Activated naive CD4-positive, alpha-beta T cell treated with anti-CD3 and anti-CD28 coated beads, Interleukin-2, amount 50 U/mL, for 16 hours (primary cell): ENCODE results near the gene EPHB1.

Source experiments
- DNase-seq: peaks from one replicate; pipeline ENCODE4 v3.0.0-alpha.2; 2020

The EPHB1 gene

DNA sequence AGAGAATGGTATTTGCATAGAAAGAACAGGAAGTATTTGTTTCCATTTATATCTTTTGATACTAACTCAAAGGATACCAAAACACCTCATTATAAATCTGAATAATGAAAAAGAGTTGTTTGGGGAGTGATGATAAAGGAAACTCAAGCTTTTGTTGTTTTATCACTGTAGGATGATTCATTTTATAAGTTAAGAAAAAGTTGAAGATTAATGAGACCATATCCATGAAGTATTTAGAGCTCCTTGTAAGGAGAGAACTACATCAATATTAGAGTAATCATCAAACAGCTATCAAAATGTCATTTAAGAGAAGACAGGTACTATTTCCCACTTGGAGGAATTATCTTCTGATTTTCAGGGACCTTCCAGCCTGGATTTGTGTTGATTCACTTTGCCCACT is 92.5 kb downstream of the EPHB1 start:
- DNase-seq: no peak

DNA sequence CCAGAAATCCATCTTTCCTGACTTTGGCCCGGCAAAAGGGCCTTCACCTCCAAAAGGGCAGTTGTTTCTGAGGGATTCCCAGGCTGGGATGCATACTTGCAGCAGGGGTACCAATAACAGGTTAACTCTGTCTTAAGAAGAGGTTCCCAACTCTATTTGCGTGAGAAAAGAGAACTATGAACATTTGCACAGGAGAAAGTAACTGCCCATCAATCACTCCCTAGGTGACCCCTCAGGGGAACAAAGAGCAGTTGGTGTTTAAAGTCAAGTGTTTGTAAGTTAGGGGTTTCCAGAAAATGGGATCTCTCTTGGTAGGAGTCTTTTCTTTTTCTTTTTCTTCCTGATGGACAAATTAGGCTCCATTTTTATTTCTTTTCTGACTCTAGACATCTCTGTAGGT is 97.3 kb downstream of the EPHB1 start:
- DNase-seq: no peak

DNA sequence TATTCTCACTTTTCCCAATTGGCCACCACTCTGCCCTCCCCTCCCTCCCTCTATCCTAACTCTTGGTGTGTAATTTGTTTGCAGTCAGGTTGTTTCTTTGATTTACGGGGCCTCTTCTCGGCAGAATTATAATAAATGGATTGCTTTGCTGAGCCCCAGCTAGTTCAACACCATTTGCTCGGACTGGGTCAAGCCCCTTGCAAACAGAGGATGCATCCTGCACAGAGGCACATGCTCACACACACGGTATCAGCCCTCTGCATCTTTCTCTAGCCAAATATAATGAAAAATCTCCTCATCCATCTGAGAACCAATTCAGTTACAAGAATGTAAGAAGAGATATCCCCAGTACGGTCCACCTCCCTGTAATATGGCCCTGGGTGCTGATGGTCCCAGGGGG is 97.7 kb downstream of the EPHB1 start:
- no peak for DNase-seq

DNA sequence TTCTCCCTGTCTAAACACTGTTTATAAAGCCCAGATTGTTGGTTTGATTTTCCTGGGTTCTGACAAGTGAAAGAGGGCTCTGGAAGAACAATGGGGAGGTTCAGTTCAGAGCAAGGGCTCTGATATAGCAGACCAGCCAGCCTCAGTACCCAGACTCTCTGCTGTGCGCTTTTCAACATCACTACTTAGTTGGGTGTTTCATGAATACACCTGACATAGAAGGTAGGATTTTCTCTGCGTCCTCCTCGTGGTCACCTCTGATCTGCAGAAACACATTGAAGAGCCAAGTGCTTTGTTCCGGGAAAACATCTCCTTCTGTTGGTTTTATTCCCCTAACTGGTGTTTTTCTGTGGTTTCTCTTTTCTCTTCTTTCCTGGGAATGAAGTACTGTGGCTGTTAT is 99.5 kb downstream of the EPHB1 start:
- no peak for DNase-seq

DNA sequence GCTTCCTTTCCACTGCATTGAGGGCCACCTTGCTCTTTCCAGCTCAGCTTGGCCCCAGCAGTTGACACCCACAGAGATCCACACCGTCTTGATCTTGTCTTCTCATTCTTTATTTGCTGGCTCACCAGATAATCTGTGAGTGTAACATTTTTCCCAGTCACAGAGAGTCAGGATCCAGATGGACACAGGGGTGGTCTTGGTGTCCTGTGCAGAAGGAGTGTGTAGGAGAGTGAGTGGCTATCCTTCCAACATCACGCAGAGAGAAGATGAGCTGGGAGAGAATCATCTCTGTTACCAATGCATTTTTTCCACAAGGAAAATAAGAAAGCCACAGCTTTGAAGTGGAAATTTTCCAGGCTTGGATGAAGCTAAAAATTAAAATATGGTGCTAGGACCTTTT is 100.1 kb downstream of the EPHB1 start:
- no peak for DNase-seq

DNA sequence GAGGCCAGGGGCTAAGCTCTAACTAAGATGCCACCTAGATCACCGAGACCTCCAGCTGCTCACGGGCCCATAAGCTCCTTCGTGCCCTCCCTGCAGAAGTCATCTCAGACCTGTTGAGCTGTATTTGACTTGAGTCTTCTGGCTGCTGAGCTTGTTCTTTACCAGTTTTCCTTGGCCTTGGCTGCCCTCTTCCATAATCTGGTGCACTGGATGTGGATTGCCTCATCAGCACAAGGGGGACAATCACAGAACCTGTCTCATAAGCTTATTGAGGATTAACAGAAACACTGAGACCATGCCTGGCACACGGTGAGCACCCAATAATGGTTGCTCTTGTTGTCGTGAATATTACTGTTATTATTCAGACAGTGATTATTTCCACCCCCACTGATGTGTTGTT is 101.1 kb downstream of the EPHB1 start:
- DNase-seq: no peak

DNA sequence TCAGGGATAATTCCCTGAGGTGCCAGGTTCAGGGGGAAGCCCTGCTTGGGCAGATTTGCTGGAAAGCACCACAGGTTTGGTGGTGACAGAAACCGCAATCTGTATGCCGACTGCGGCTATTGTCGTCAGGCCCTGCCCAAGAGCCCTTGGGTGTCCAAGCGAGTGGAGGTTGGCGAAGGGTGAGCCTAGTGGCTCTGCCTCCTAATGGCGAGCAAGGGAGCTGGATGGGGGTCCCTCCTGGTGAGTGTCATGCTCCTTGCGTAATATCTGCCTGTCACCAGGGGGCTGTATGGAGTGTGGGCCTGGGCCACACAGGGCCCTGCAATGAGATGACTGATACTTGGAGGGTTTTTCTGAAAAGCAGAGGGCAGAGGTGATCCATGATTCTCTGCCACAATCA is 101.6 kb downstream of the EPHB1 start:
- DNase-seq: no peak

DNA sequence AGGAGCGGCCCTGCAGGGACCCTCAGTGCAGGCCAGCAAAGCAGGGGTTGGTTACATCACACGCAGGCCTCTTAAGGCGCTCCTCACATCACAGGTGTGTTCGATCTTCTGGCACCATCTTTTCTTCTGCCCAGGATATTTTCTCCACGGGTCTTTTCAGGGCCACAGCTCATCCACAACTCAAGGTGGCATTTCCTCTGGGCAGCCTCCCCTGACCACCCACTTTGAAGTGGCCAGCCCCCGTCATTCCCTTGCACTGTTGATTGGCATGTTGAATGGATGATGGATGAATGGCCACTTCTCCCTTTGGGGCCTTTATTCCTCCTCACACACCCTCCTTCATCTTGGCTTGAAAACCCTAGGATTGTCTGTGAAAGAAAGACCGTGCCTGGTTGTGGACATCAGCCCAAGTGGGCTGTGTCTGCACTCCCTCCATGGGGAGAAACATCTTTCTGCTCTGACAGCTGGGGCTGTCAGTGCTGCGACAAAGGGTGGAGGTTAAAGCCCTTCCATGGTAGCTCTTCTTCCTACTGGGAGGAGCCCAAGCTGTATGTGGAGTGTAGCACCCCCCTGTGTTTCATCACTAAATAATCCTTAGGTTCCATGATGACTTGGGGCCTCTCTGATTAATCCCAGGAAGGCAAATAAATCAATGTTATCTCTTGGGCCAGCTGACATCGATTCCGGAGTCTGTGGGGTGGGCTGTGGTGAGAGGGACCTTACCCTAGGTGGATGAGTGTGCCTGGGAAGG is 102.5 kb downstream of the EPHB1 start:
- DNase-seq: no peak

DNA sequence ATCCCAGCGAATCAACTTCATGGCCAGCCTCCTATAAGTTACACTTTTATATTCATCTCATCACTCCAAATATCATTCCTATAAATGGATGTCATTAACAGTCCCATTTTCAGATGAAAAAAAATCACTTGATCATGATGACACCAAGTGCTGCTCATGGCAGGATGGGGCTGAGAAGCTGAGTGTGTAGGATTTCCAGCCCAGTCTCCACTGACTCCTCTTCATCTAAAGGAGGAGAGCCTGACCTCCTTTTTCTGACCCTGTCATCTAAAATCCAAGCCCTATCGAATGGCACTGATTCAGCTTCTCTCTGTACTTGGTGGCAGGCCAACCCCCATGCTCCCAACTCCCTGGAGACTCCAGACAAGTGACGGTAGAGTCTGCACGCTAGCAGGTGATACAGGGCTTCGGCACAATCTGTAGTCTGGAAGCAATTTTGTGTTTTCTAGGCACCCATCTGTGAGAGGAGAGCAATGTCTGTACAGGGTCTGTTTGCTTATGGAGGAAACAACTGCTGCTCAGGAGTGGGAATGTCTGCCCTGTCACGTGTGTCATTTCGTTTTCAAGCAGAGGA is 103.2 kb downstream of the EPHB1 start:
- no peak for DNase-seq

DNA sequence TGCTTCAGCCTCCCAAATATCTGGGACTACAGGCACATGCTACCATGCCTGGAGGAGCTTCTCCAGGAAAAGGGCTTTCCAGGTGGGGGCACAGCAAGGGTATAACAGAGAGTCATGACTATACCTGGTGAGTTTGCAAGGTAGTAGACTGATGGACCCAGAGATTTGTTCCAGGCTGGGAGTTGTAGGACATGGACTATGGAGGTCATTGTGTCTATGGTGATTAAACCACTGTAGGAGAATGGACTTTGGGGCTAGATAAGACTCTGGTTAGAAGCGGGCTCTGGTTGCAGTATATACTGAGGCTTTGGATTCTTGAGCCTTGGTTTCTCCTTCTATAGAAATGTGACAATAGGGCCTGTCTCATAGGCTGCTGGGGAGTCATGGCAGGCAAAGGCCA is 104.7 kb downstream of the EPHB1 start:
- no peak for DNase-seq

DNA sequence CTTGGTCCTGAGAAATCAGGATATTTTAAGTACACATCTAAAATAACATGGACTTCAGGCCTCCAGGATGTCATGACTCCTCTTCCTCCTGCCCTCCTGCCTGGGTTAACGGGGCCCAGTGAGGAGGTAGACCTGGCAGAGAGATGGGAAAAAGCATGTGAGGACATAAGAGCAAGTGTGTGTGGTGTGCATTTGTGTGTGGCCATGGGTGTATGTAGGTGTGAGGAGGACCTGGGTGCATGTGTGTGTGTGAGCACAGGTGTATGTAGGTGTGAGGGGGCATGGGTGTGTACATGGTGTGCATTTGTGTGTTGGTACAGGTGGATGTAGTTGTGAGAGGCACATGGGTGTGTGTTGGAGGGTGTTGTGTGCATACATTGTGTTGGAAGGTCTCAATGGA is 105.4 kb downstream of the EPHB1 start:
- no peak for DNase-seq

DNA sequence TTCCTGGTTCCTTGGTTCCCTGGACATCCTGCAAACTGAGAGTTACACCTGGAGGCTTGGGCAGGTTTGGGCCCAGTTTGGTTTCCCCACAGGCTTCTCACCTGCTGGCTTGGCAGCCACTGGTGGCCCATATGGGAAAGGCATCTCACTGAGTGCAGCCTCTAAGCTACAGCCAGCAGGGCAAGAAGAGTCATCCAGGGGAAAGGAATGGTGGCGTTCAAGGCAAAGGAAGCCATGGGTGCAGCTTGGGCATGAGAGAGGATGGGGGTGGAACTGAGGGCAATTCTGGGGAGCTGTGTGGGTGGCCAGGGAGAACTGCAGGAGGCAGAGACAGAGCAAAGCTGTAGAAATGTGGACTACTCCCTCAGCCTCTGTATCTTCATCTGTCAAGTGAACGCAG is 106.4 kb downstream of the EPHB1 start:
- DNase-seq: no peak

DNA sequence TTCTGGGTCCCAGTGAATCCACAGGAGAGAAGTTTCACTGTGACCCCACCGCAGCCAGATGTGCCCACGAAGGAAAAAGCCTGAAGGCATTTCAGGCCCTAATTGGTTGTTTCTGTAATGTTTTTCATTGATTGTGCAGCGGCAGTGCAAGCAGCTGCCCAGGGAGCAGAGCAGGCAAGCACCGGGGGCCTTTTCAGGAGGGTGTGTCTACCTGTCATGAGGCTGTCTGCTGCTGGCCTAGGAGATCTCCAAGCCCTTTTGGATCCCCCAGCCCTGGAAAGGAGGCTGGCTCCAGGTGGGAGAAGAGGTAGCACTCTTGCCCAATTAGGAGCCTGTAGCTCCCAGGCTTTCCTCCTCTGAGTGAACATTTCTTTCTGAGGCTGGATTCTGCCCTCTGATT is 108.8 kb downstream of the EPHB1 start:
- DNase-seq: no peak

DNA sequence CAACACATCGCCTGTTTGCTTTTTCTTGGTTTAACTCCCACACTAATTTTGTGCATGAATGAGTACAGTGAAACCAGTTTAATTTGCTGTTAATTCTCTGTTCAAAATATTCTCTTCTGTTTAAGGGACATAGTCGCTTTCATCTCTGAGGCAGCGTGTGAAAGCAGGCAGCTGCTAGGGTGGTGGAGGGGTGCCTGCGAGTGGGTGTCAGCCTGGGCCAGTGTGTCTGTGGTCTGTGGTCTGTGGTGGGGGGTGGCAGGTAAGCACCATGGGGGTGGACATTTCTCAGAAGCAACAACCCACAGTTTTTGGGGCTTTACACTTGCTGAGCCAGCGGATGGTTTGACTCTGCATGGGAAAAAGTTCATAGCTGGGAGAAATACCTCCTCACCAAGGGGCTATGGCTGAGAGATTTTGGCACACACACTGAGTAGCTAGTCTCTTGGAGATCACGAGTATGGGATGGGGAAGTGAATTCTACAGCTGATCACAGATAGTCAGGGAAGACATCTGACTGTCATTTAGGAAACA is 109.2 kb downstream of the EPHB1 start:
- DNase-seq: no peak

DNA sequence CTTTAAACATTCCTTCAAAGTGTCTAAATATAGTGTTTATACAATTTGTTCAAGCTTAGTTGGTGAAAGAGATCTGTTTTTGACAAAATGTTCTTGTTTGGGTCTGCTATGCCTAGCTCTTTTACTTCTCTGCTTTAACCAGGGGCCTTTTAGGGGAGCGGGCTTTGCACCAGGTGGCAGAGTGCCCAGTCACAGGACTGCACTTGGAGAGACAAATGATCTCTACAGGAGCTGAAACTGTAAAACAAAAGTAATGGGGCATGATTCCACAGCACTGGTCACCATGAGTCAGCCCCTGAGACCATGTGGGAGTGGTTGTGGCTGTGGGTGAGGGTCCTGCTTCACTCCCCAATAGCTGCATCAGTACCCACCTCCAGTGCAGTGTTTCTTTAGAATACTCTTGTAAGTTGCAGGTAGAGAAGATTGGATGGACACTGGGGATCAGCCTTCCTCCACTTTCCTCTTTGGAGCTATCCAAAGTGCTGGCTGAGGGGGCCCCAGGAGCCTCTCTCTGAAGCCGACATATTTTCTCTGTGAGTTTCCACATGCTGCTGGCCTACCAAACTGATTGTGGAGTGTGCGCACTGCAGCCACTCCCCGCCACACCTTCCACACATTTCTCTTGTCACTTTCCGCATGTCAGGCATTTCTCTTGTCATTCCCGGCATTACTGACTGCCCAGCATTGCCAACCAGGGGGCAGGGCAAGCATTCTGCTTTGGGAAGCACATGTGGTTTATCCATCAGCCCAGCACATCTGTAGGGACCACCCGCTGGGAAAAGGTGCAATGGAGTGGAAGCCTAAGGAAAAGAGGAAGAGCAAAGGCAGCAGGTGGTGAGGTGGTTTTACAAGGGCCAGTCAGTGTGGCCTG is 110.0 kb downstream of the EPHB1 start:
- no peak for DNase-seq

DNA sequence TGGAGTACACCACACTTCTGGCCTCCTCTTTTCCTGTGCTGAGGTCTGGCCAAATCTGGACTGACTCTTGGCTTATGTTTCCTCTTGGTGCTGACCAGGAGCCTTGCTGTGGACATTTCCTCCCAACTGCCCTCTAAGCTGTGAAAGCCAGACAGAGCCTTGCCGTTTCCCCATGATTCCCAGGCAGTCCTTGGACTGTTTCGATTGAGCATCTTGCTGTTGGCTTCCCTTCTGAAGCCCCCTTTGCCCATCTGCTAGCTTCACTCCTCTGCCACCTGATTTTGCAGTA is 110.5 kb downstream of the EPHB1 start:
- no peak for DNase-seq

DNA sequence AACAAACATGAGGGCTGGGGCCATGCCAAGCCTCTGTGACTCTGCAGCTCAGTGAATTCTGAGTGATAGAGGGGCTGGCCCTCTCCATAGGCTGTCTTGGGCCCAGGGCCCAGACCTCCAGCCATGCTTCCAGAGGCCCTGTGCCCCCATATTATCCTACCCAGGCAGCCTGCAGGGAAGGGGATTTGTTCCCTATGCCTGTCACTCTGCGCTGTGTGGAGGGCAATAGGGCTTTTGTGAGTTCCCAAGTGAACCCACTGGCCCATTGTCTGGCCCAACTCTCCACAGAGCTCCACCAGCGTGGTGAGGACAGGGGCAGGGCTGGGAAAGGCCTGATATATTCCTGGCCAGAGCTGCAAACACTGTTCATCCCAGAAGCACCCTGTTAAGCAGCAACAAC is 113.2 kb downstream of the EPHB1 start:
- no peak for DNase-seq

DNA sequence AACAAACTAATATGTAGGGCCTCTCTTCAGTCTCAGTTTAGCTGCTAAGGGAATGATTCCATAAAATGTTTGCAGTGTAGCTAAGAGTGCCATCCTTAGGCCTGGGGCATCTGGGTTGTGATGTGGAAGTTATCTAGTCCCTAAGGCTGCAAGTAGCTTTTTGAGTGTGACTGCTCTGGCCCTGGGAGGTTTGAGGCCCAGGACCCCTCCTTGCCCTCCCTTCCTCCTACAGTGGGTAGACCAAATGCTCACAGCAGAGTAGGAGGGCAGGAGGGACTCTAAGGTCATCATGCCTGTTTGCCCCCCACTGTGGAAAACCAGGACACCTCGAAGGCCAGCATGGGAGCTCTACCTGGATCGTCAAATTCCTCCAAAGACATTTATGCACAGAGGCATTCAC is 115.0 kb downstream of the EPHB1 start:
- DNase-seq: no peak

DNA sequence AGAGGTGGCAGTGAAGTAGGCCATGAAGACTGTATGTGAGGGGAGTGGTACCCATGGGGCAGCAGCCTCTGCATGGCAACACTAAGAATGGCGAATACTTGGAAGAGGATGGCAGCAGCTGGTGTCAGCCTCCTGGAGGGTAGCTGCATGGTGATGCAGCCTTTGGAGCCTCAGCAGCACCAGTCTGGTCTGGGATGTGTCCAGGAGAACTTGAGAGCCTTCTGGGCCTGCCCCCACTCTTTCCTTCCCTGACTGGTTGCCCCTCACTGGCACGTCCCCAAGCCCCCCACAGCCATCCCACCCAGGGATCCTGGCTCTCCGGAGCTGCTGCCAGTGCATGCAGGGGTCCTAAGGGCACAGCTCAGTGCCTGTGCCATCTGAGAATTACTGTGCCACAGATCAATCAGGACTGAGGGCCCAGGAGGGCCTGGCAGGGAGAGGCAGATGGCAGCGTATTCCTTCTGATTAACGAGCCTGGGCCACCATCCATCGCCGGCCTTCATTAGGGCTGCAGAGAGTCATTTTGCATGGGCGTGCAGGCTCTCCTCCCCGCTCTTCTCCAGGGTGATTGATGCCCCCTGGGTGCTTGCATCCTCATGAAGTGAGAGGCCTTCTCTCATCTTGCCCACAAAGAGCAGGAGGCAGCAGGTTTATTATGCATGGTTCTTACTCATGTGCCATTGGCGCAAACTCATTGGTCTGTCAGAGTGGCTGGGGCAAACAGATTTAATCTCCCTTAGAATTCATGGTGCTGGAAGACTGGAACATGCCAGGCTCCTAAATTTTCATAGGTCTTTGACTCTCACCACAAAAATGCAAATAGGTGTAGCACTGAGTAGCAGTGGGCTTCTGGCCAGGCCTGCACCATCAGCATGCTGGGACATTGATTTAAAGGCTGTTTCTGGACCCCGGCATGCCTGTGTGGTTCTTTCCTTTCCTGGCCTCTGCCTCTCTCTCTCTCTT is 116.8 kb downstream of the EPHB1 start:
- DNase-seq: no peak

DNA sequence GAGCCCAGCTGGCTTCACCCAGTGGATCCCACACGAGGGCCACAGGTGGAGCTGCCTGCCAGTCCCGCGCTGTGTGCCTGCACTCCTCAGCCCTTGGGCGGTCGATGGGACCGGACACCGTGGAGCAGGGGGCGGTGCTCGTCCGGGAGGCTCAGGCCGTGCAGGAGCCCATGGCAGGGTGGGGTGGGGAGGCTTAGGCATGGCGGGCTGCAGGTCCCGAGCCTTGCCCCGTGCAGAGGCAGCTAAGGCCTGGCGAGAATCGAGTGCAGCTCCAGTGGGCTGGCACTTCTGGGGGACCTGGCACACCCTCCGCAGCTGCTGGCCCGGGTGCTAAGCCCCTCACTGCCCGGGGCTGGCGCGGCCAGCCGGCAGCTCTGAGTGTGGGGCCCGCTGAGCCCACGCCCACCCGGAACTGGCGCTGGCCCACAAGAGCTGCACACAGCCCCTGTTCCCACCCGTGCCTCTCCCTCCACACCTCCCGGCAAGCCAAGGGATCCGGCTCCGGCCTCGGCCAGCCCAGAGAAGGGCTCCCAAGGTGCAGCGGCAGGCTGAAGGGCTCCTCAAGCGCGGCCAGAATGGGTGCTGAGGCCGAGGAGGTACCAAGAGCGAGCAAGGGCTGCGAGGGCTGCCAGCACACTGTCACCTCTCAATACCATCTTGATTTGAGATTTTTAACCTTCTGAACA is 121.4 kb downstream of the EPHB1 start:
- no peak for DNase-seq

DNA sequence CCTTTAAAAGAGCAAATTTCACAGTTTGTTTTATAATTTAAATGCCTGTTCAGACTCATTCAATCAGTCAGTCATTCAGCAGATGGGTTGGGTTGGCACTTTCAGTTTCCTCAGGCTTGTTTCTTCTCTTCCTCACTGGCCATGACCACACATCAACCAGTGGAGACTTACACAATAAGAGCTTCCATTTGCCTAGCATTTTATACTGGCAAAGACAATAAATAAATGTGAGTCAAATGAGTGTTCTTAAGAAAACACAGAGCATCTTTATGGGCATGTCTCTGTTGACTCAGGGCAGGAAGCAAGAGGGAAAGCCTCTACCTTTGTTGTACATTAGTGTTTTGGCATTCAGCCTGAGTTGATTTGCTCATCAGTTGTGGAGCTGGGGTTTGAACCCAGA is 122.6 kb downstream of the EPHB1 start:
- no peak for DNase-seq

DNA sequence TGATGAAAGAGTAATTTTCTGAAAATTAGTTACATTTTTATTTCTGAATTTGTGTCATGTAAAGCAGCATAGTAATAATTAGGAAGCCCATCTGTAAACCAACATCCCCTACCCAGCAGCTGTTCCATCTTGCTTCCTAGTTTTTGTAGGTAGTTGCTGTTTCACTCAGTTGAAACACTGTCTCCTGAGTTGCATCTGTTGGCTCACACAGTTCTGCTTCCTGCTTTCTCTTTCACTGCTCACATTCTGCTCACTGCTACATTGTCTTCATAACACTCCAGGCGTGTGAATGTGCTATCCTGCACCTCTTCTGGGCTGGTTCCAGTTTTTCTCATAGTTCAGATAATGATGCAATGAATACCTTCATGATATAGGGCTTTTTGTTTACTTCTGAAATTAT is 123.4 kb downstream of the EPHB1 start:
- no peak for DNase-seq
